Endothelial cell (in vitro differentiated cells): ENCODE results near the gene KCNJ14. TPM values are rescaled to one million over a fixed set of nuclear protein-coding genes. Genes with fewer than 3 reads are reported as not detected.

Experiments used
- DNase-seq: peaks from one replicate; pipeline ENCODE4 v3.0.0; 2021; ENCODE audit warnings: low spot score
- H3K27ac Mint-ChIP-seq: one replicate; pipeline ENCODE4 v1.8.0; 2021; ENCODE audit warnings: mixed read lengths, inconsistent platforms; ENCODE audit not compliant: unreplicated experiment
- H3K27me3 Mint-ChIP-seq: one replicate; pipeline ENCODE4 v1.8.0; 2021; ENCODE audit warnings: mild to moderate bottlenecking, moderate library complexity, mixed read lengths, inconsistent platforms; ENCODE audit not compliant: unreplicated experiment
- H3K36me3 Mint-ChIP-seq: one replicate; pipeline ENCODE4 v1.8.0; 2021; ENCODE audit warnings: mild to moderate bottlenecking, low read depth, mixed read lengths, inconsistent platforms; ENCODE audit not compliant: unreplicated experiment
- H3K4me1 Mint-ChIP-seq: one replicate; pipeline ENCODE4 v1.8.0; 2021; ENCODE audit warnings: mild to moderate bottlenecking, mixed read lengths, inconsistent platforms; ENCODE audit not compliant: unreplicated experiment
- H3K4me3 Mint-ChIP-seq: one replicate; pipeline ENCODE4 v1.8.0; 2021; ENCODE audit warnings: mild to moderate bottlenecking, mixed read lengths, inconsistent platforms; ENCODE audit not compliant: unreplicated experiment
- H3K9me3 Mint-ChIP-seq: one replicate; pipeline ENCODE4 v1.8.0; 2021; ENCODE audit warnings: mixed read lengths, inconsistent platforms; ENCODE audit not compliant: unreplicated experiment
- CTCF ChIP-seq: fragments of 200-600 bp; sonication (generic); IDR thresholded peaks from one replicate; pipeline ENCODE4 v1.5.0; 2021; ENCODE audit warnings: antibody characterized with exemption; ENCODE audit not compliant: unreplicated experiment
- total RNA-seq: library from RNA; stranded (reverse); fragmentation: NEBNext Ultra II Directional; extraction: Animal tissue kit (Norgen Biotek cat#: 25700); gene quantifications from one replicate; pipeline ENCODE4 v1.2.1, GENCODE V29; 2021; ENCODE audit not compliant: unreplicated experiment

KCNJ14 gene
- total RNA-seq, 1 donor from 2014 or later: 0.95 TPM

GRCh38 chr19:48450441-48450840 is 4.9 kb upstream of the KCNJ14 start:
- Mint-ChIP-seq H3K4me1 (peaks cover 3% of the 10 kb centered on the region), H3K27ac (no peak overlapping the region), H3K36me3 (peaks cover 19% of the 10 kb centered on the region), H3K9me3 (no peaks in the 10 kb centered on the region), H3K27me3 (peaks cover 11% of the 10 kb centered on the region), H3K4me3 (no peak overlapping the region)
- TF ChIP-seq CTCF: no peak
- no peak for DNase-seq

GRCh38 chr19:48450863-48451262 is 4.5 kb upstream of the KCNJ14 start:
- Mint-ChIP-seq H3K4me1 (peaks cover 2% of the 10 kb centered on the region), H3K27ac (no peak overlapping the region), H3K27me3 (peaks cover 11% of the 10 kb centered on the region), H3K4me3 (no peak overlapping the region), H3K36me3 (peaks cover 19% of the 10 kb centered on the region), H3K9me3 (no peaks in the 10 kb centered on the region)
- no peak for DNase-seq
- TF ChIP-seq CTCF: no peak

GRCh38 chr19:48451624-48452023 is 3.8 kb upstream of the KCNJ14 start:
- Mint-ChIP-seq H3K4me1 (no peaks in the 10 kb centered on the region), H3K36me3 (peaks cover 19% of the 10 kb centered on the region), H3K27me3 (peaks cover 11% of the 10 kb centered on the region), H3K4me3 (no peak overlapping the region), H3K27ac (no peak overlapping the region), H3K9me3 (no peaks in the 10 kb centered on the region)
- no peak for DNase-seq
- TF ChIP-seq CTCF: no peak

GRCh38 chr19:48452289-48453190 is 2.8 kb upstream of the KCNJ14 start:
- Mint-ChIP-seq H3K4me3 (no peak overlapping the region), H3K4me1 (no peaks in the 10 kb centered on the region), H3K36me3 (peaks cover 19% of the 10 kb centered on the region), H3K27ac (no peak overlapping the region), H3K27me3 (peaks cover 11% of the 10 kb centered on the region), H3K9me3 (no peaks in the 10 kb centered on the region)
- TF ChIP-seq CTCF: no peak
- DNase-seq: no peak

GRCh38 chr19:48454150-48454730 is 1.1 kb upstream of the KCNJ14 start:
- H3K27ac Mint-ChIP-seq: no peak overlapping the region
- DNase-seq: no peak

More at GRCh38 chr19:48454150-48454730, 1.1 kb upstream of the KCNJ14 start:
- Mint-ChIP-seq H3K9me3 (no peaks in the 10 kb centered on the region), H3K27me3 (peaks cover 10% of the 10 kb centered on the region), H3K4me3 (no peak overlapping the region), H3K4me1 (no peaks in the 10 kb centered on the region), H3K36me3 (peaks cover 11% of the 10 kb centered on the region)
- no peak for TF ChIP-seq CTCF
